GM23338 (cell line): Measurements from ENCODE around the gene PRLH.

ENCODE experiments used
- CREB1 ChIP-seq: fragments of 250-450 bp; sonication (Bioruptor Pico); IDR thresholded peaks from 2 replicates; pipeline ENCODE4 v1.5.0; 2020; ENCODE audit warnings: low read depth, mild to moderate bottlenecking, moderate library complexity
- EZH2 ChIP-seq: fragments of 200-600 bp; sonication (generic); IDR thresholded peaks from one replicate; pipeline ENCODE4 v1.8.0; 2017; ENCODE audit warnings: antibody characterized with exemption, mild to moderate bottlenecking, low read depth; ENCODE audit not compliant: unreplicated experiment
- EZH2phosphoT487 ChIP-seq: fragments of 200-600 bp; sonication (generic); IDR thresholded peaks from one replicate; pipeline ENCODE4 v1.8.1; 2018; ENCODE audit warnings: antibody characterized with exemption; ENCODE audit not compliant: unreplicated experiment
- JUNB ChIP-seq: IDR thresholded peaks from one replicate; pipeline ENCODE4 v1.6.1; 2016; ENCODE audit warnings: antibody characterized with exemption; ENCODE audit not compliant: unreplicated experiment
- POLR2AphosphoS5 ChIP-seq: IDR thresholded peaks from 2 replicates; pipeline ENCODE4 v1.6.1; 2016; ENCODE audit warnings: antibody characterized with exemption, low read depth
- ZNF114 ChIP-seq: fragments of 250-450 bp; sonication (Bioruptor Pico); IDR thresholded peaks from 2 replicates; pipeline ENCODE4 v1.5.0; 2020; ENCODE audit warnings: mild to moderate bottlenecking, moderate library complexity
- ZNF331 ChIP-seq: fragments of 250-450 bp; sonication (Bioruptor Pico); IDR thresholded peaks from 2 replicates; pipeline ENCODE4 v1.5.0; 2020; ENCODE audit warnings: low read depth, mild to moderate bottlenecking, moderate library complexity
- TF ChIP-seq, protein P1 (sequence below): IDR thresholded peaks from one replicate; pipeline ENCODE4 v1.6.1; 2018; ENCODE audit warnings: antibody characterized with exemption; ENCODE audit not compliant: unreplicated experiment
- TF ChIP-seq, protein P2 (sequence below), 2 experiments: fragments of 200-600 bp in 1 of 2; sonication (generic) in 1 of 2; conservative IDR thresholded peaks; 2 replicates each; pipeline versions ENCODE4 v1.5.1 to v1.6.1; 2016 to 2017; ENCODE audit warnings: antibody characterized with exemption in 2 of 2, low read depth in 2 of 2, mild to moderate bottlenecking in 2 of 2, moderate library complexity in 1 of 2
- TF ChIP-seq, protein P3 (sequence below): fragments of 250-450 bp; sonication (Bioruptor Pico); IDR thresholded peaks from 2 replicates; pipeline ENCODE4 v1.5.0; 2020; ENCODE audit warnings: mild to moderate bottlenecking, moderate library complexity

DNA sequence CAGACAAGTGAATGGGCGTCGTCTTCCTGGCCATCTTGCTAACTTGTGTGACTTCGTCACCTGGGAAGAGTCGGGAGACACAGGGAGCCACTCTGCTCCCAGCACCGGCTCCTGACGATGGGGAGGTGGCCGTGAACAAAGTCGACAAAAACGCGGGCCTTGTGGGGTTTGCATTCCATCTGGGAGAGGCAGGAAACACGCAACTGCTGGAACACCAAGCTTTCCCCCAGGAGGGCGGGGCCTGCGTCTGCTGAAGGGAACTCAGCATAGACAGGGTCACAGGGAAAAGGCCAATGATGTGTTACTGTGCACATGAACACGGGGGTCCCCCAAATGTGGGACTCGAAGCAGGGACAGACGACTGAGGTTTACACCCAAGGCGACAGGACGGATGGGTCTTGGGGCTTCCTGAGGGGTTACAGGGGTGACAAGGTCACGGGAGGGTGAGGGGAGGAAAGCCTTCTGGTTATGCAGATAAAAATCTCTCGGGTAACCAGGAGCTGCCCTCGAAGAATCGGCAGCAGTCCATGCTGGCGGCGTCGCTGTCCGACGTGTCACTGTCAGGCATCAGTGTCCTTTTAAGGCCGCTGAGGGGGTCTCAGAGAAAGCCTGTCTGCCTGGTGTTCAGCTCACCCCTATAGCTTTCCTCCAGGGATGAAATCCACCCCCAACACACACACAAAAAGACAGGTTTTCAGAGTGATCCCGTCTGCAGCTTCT lies 28.2 kb upstream of the PRLH start:
- no peak for TF ChIP-seq POLR2AphosphoS5
- TF ChIP-seq, protein P1, sequence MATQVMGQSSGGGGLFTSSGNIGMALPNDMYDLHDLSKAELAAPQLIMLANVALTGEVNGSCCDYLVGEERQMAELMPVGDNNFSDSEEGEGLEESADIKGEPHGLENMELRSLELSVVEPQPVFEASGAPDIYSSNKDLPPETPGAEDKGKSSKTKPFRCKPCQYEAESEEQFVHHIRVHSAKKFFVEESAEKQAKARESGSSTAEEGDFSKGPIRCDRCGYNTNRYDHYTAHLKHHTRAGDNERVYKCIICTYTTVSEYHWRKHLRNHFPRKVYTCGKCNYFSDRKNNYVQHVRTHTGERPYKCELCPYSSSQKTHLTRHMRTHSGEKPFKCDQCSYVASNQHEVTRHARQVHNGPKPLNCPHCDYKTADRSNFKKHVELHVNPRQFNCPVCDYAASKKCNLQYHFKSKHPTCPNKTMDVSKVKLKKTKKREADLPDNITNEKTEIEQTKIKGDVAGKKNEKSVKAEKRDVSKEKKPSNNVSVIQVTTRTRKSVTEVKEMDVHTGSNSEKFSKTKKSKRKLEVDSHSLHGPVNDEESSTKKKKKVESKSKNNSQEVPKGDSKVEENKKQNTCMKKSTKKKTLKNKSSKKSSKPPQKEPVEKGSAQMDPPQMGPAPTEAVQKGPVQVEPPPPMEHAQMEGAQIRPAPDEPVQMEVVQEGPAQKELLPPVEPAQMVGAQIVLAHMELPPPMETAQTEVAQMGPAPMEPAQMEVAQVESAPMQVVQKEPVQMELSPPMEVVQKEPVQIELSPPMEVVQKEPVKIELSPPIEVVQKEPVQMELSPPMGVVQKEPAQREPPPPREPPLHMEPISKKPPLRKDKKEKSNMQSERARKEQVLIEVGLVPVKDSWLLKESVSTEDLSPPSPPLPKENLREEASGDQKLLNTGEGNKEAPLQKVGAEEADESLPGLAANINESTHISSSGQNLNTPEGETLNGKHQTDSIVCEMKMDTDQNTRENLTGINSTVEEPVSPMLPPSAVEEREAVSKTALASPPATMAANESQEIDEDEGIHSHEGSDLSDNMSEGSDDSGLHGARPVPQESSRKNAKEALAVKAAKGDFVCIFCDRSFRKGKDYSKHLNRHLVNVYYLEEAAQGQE, result no peak
- TF ChIP-seq, protein P2, sequence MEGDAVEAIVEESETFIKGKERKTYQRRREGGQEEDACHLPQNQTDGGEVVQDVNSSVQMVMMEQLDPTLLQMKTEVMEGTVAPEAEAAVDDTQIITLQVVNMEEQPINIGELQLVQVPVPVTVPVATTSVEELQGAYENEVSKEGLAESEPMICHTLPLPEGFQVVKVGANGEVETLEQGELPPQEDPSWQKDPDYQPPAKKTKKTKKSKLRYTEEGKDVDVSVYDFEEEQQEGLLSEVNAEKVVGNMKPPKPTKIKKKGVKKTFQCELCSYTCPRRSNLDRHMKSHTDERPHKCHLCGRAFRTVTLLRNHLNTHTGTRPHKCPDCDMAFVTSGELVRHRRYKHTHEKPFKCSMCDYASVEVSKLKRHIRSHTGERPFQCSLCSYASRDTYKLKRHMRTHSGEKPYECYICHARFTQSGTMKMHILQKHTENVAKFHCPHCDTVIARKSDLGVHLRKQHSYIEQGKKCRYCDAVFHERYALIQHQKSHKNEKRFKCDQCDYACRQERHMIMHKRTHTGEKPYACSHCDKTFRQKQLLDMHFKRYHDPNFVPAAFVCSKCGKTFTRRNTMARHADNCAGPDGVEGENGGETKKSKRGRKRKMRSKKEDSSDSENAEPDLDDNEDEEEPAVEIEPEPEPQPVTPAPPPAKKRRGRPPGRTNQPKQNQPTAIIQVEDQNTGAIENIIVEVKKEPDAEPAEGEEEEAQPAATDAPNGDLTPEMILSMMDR (conservative IDR thresholded peaks at IDR 0.05; ENCODE audit: low read depth in 2 of 2), result no peak
- TF ChIP-seq EZH2, result no peak
- no peak for TF ChIP-seq JUNB
- TF ChIP-seq, protein P3, sequence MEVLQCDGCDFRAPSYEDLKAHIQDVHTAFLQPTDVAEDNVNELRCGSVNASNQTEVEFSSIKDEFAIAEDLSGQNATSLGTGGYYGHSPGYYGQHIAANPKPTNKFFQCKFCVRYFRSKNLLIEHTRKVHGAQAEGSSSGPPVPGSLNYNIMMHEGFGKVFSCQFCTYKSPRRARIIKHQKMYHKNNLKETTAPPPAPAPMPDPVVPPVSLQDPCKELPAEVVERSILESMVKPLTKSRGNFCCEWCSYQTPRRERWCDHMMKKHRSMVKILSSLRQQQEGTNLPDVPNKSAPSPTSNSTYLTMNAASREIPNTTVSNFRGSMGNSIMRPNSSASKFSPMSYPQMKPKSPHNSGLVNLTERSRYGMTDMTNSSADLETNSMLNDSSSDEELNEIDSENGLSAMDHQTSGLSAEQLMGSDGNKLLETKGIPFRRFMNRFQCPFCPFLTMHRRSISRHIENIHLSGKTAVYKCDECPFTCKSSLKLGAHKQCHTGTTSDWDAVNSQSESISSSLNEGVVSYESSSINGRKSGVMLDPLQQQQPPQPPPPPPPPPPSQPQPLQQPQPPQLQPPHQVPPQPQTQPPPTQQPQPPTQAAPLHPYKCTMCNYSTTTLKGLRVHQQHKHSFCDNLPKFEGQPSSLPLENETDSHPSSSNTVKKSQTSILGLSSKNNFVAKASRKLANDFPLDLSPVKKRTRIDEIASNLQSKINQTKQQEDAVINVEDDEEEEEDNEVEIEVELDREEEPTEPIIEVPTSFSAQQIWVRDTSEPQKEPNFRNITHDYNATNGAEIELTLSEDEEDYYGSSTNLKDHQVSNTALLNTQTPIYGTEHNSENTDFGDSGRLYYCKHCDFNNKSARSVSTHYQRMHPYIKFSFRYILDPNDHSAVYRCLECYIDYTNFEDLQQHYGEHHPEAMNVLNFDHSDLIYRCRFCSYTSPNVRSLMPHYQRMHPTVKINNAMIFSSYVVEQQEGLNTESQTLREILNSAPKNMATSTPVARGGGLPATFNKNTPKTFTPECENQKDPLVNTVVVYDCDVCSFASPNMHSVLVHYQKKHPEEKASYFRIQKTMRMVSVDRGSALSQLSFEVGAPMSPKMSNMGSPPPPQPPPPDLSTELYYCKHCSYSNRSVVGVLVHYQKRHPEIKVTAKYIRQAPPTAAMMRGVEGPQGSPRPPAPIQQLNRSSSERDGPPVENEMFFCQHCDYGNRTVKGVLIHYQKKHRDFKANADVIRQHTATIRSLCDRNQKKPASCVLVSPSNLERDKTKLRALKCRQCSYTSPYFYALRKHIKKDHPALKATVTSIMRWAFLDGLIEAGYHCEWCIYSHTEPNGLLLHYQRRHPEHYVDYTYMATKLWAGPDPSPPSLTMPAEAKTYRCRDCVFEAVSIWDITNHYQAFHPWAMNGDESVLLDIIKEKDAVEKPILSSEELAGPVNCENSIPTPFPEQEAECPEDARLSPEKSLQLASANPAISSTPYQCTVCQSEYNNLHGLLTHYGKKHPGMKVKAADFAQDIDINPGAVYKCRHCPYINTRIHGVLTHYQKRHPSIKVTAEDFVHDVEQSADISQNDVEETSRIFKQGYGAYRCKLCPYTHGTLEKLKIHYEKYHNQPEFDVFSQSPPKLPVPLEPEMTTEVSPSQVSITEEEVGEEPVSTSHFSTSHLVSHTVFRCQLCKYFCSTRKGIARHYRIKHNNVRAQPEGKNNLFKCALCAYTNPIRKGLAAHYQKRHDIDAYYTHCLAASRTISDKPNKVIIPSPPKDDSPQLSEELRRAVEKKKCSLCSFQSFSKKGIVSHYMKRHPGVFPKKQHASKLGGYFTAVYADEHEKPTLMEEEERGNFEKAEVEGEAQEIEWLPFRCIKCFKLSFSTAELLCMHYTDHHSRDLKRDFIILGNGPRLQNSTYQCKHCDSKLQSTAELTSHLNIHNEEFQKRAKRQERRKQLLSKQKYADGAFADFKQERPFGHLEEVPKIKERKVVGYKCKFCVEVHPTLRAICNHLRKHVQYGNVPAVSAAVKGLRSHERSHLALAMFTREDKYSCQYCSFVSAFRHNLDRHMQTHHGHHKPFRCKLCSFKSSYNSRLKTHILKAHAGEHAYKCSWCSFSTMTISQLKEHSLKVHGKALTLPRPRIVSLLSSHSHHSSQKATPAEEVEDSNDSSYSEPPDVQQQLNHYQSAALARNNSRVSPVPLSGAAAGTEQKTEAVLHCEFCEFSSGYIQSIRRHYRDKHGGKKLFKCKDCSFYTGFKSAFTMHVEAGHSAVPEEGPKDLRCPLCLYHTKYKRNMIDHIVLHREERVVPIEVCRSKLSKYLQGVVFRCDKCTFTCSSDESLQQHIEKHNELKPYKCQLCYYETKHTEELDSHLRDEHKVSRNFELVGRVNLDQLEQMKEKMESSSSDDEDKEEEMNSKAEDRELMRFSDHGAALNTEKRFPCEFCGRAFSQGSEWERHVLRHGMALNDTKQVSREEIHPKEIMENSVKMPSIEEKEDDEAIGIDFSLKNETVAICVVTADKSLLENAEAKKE (CRISPR knock-in tag), result no peak
- TF ChIP-seq EZH2phosphoT487, result no peak
- TF ChIP-seq CREB1 (CRISPR knock-in tag), result no peak
- TF ChIP-seq ZNF114, result no peak
- no peak for TF ChIP-seq ZNF331 (CRISPR knock-in tag)
